GM23248 (cell line): ENCODE results near the gene CDH4.

ENCODE experiments used
- EZH2 ChIP-seq: fragments of 200-600 bp; sonication (generic); IDR thresholded peaks from 2 replicates; pipeline ENCODE4 v1.6.1; 2018; ENCODE audit warnings: antibody characterized with exemption, mild to moderate bottlenecking; ENCODE audit not compliant: insufficient read depth, poor library complexity, severe bottlenecking
- EZH2phosphoT487 ChIP-seq: fragments of 200-600 bp; sonication (generic); IDR thresholded peaks from 2 replicates; pipeline ENCODE4 v1.6.1; 2018; ENCODE audit warnings: antibody characterized with exemption, moderate library complexity, mild to moderate bottlenecking, low read depth; ENCODE audit not compliant: insufficient read depth

GRCh38 chr20:61780066-61780465 lies 528.0 kb downstream of the CDH4 start:
- no peak for TF ChIP-seq EZH2
- TF ChIP-seq EZH2phosphoT487 = no peak
